Vein endothelial cell (primary cell): ENCODE data around the gene CHD8. TPM values are rescaled to one million over a fixed set of nuclear protein-coding genes. Genes with fewer than 3 reads are reported as not detected.

Source experiments
- small RNA-seq: library from RNA; depleted of rRNA; stranded (forward); fragments of <200 nt; gene quantifications from one replicate; pipeline ENCODE3, GENCODE V24; 2012
- total RNA-seq: library from RNA; depleted of rRNA; stranded (reverse); fragments of >200 nt; gene quantifications from 2 replicates; pipeline ENCODE4 v1.2.3, GENCODE V29; 2012

Gene CHD8
- 72.5 and 78.0 TPM in 2 replicates for total RNA-seq

DNA sequence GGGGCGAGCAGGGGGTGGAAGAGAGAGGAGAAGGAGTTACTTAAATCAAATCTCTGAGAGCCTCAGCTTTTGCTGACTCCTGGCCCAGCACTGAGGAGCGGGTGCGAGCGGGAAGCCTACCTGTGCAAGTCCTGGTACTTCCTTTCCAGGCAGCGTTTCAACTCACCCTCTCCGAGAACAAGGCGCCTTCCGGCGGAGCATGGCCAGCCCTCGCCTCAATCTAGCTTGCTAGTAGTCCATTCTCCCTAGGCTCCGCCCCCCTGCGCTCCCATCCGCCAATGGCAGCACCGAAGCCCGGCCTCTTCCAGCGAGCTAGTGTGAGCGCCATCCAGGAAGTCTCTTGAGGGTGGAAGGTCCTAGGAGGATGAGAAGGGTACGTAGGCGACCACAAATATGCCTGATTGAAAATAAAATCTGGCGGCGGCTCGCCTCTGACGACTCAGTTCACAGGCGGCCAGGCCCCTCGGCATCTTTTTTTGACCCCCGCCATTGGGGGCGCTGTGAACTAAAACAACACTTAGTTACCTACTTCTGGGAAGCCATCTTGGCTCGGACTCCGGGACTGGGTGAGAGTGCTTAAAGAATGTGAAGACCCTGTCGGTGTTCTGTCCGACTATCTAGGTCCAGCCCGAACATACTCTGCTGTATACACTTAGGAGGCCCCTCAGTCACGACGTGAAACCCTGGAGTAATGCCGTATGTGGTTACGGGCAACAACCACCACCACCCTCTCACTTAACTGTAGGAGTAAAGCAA, at the start of gene CHD8:
Gene CHD8 (minus strand): TSS at position 212 of the 756 bp plus-strand sequence. CDS start 24,480 bp downstream, outside the sequence.

DNA sequence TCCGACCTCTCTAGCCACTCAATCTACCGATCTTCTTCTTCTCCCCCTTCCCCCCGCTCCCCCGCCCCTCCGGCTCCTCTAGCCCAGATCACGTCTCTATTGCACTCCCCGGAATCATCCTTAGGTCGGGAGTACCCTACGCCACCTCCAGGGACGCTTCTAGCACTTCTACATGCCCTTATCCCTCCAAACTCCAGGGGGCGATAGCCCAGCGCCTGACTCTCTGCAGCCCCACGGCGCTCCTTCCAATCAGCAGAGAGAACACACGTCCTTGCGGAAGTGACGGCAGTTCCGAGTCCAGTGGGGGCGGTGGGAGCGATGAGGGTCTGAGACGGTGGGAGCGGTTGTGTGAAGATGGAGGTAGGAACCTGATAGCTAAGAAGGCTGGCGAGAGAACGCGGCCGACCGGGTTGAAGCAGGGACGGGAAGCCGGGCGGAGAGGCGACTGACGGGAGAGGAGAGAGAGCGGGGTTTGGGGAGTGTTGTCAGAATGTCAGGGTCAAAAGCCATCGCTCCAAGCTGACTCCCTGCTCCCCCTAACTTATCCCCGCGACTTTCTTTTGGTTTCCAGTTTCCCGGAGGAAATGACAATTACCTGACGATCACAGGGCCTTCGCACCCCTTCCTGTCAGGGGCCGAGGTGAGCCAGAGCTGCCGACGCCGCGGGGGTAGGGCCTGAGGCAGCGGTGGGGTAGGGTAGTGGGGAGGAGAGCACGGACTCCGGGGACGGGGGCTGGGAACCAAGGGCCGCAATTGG, 21.2 kb upstream of the CHD8 start, which contains the start of the genes RAB2B and TOX4:
Gene RAB2B (minus strand): TSS at position 35 of the 757 bp plus-strand sequence. CDS start 87 bp downstream, outside the sequence.
Gene TOX4 (plus strand): TSS at position 271 of the 757 bp plus-strand sequence. CDS start 84 bp downstream, at position 355.

DNA sequence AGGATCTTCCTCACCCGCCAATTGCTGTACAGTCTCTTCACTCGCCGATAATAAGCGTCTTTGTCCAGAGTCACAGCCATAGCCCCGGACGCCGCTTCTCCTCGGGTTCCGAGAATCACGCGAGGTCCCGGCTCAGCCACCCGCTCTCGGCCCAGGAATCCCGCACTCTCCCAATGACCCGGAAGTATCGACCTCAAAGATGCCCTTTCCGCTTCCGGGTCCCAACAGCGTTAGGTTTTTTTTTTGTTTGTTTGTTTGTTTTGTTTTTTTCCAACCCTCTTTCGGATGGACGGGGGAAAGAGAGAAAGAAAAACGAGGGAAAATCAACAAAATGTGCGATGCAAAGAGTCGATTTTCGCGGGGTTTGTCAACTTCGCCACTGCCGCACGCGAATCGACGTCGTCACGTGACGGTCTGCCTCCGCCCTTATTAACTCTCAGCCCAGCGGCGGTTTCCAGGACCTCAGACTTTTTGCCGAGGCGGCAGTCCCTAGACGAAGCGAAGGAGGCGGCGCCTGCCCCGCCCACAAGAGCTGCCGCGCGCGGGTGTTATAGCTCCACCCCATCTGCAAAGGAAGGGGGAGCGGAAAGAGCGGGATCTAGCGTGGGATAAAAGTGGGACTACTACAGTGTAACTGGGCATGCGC, 72.0 kb downstream of the CHD8 start, which contains the start of gene SUPT16H:
Gene SUPT16H (minus strand): TSS at position 172 of the 646 bp plus-strand sequence. CDS start 92 bp downstream, at position 80.

Small RNAs within 50 kb of the gene (small RNA-seq; reads per million reads assigned to genes)
- gene RN7SL650P (not detected), gene SNORD8 (104 reads per million, percentile 99 among the genes with 10 or more reads in this experiment), gene SNORD9 (304 reads per million, percentile 99 among the genes with 10 or more reads in this experiment)

Other genes starting within 250 kb of the CHD8 start
- gene HNRNPC, start 186.7 kb downstream of the CHD8 start, total RNA-seq = 625 and 850 TPM in 2 replicates
- gene RPGRIP1, start 176.0 kb downstream of the CHD8 start, total RNA-seq = not detected in 2 replicates
- 68.9 and 86.5 TPM in 2 replicates for gene SUPT16H, start 72.1 kb downstream of the CHD8 start, total RNA-seq
- gene RAB2B, start 20.8 kb upstream of the CHD8 start, total RNA-seq = 33.0 and 41.5 TPM in 2 replicates
- 41.2 and 50.1 TPM in 2 replicates for gene TOX4, start 21.1 kb upstream of the CHD8 start, total RNA-seq
- gene METTL3, start 55.2 kb upstream of the CHD8 start, total RNA-seq = 48.3 and 67.0 TPM in 2 replicates
- 0.86 and 0.98 TPM in 2 replicates for gene SALL2, start 70.2 kb upstream of the CHD8 start, total RNA-seq
- not detected in 2 replicates for gene OR10G3, start 124.0 kb upstream of the CHD8 start, total RNA-seq
- gene OR10G2, start 178.8 kb upstream of the CHD8 start, total RNA-seq = not detected in 2 replicates
- not detected in 2 replicates for gene OR4E2, start 197.7 kb upstream of the CHD8 start, total RNA-seq
- gene OR4E1, start 217.7 kb upstream of the CHD8 start, total RNA-seq = not detected in 2 replicates